ENCODE measurements around the gene NRP1.
"Not testable (repeated sequence)": the region's sequence is repeated elsewhere in the genome, so short reads cannot be mapped to it uniquely, and the experiment has no call there.

The NRP1 gene

DNA sequence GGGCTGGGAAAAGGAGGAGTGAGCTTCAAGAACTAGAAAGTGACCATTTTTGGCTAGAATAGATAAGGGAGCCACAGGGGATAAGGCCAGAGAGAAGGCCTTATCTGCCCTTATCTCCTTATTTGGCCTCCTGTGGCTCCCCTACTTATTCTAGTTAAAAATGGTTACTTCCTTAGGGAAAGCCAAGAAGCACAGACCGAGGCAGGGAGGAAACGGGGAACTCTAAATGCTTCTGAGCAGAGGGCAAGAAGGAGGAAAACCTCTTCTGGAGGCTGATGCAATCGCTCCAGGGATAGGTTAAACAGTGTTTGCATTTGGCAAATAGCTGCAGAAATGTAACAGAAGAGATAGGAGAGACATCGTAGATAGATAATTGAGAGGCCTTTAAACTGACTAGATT lies 18.6 kb downstream of the NRP1 start:
- DNase-seq, result peak; percentile 44

DNA sequence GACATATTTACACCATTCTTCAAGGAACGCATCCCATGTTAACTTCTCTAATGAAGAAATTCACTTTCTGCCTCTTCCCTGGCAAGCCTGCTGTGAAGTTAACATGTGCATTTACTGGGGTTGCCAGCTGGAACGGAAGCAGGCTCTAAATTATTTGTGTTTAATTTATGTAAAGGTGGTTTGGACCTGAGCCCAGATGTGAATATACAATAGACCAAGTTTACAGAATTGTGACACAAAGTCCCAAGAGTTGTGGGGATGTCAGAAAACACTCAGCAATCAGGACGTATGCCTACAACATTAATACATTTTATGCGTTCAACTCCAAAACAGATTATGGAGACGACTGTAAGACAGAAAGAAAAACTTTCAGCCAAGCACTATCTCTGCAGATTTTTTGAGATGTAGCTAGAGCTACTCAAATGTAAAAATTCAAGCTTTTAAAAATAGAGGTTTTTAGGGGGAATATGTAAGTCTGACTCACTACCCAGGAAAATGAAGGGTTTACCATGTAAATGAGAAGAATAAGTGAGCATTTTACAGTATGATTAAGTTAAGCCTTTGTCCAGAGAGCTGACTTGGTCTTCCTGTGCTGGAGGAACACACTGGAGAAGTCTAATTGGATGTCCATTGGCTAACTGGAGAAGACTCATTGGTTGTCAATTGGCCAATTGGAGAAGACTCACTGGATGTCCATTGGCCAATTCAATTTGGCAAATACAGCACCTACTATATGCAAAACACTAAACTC lies 19.5 kb downstream of the NRP1 start:
- DNase-seq, result no peak

DNA sequence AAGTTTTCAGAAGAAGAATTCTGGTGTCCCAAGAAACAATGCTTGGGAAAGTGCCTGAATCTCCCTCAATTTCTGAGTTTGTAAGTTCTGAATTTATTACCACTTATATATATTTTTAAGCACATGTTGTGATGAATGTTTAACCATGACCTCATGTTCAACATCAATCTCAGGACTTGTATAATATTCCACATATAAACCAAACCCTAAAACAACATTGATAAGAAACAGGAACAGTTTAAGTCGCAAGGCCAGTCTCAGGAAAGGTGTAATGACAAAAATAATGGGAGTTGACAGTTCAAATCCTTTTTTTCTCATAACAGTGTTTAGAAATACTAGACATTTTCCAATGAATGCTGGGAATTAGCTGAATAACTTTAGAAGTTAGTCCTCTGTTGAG lies 22.8 kb downstream of the NRP1 start:
- no peak for DNase-seq

DNA sequence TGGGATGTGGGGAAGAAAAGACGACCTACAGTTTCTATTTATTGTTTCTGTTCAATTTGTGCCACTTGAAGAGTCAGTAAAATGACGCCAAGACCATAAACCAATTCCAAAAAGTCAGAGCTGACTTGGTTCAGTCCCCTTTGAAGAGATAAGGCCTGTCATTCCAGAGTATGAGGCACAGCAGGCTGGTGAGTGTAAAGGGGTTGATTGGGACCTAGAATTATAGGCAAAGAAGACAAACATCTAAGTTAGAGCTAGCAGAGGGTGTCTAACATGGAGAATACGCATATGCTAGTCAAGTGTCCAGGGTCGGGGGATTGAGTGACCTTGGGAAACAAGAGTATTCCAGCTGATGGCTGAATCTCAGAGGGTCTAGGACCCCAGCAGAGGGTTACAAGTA lies 23.6 kb downstream of the NRP1 start:
- no peak for DNase-seq

GRCh38 chr10:33309406-33309805 lies 25.1 kb downstream of the NRP1 start:
- no peak for DNase-seq

DNA sequence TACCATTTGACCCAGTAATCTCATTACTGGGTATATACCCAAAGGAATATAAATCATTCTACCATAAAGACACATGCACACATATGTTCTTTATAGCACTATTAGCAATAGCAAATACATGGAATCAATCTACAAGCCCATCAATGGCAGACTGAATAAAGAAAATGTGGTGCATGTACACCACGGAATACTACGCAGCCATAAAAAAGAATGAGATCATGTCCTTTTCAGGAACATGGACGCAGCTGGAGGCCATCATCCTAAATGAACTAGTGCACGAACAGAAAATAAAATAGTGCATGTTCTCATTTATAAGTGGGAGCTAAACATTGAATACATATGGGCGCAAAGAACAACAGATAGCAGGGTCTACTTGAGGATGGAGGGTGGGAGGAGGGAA lies 26.6 kb downstream of the NRP1 start:
- no peak for DNase-seq

GRCh38 chr10:33306701-33307519 lies 27.6 kb downstream of the NRP1 start:
- DNase-seq, result no peak

GRCh38 chr10:33306126-33306525 lies 28.3 kb downstream of the NRP1 start:
- DNase-seq, result no peak

- no peak for DNase-seq
These were observed 29.8 kb downstream of the NRP1 start for GRCh38 chr10:33304423-33305225.

- no peak for DNase-seq
These were observed 30.5 kb downstream of the NRP1 start for GRCh38 chr10:33303988-33304387.

GRCh38 chr10:33302208-33302829 lies 32.1 kb downstream of the NRP1 start:
- DNase-seq, result no peak

GRCh38 chr10:33301097-33301789 lies 33.2 kb downstream of the NRP1 start:
- DNase-seq, result no peak

GRCh38 chr10:33300544-33300943 lies 33.9 kb downstream of the NRP1 start:
- not testable (repeated sequence) for DNase-seq

- no peak for DNase-seq
These were observed 35.6 kb downstream of the NRP1 start for GRCh38 chr10:33298893-33299292.

DNA sequence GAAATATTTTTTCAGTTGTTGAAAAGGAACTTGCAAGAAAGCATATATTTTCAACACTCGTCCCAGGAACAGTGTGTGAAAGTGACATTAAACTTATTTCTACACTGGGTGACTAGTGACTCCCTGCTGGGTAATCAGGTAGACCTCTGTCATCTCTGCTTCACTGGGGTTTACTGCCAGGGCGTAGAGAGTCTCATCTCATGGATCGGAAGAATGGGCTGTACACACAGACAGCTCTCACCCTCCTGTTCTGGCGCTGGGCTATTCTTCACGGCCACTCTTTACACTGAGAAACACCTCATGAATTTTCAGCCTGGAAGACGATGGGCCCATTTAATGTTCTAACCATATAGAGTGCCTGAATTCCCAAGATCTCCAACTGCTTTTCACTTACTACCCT lies 36.4 kb downstream of the NRP1 start:
- no peak for DNase-seq

GRCh38 chr10:33295851-33296250 lies 38.6 kb downstream of the NRP1 start:
- no peak for DNase-seq

- no peak for DNase-seq
These were observed 40.8 kb downstream of the NRP1 start for GRCh38 chr10:33293531-33294170.

DNA sequence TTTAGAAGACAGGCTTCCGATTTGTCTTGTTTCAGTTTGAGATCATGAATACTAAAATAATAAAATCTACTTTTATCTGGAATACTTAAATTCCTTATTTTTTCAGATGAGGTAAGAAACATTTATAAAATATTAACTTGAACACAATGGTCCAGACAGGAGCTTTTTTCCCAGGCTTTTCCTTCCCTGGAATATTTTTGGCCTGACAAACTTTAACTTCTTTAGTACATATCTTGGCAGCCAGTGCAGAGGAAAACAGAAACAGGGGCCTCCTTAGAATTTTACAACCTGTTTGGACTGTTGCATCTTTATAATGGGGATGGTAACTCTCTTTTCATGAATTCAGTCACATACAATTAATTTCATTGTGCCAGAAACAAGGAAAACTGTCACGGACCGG lies 41.4 kb downstream of the NRP1 start:
- no peak for DNase-seq

DNA sequence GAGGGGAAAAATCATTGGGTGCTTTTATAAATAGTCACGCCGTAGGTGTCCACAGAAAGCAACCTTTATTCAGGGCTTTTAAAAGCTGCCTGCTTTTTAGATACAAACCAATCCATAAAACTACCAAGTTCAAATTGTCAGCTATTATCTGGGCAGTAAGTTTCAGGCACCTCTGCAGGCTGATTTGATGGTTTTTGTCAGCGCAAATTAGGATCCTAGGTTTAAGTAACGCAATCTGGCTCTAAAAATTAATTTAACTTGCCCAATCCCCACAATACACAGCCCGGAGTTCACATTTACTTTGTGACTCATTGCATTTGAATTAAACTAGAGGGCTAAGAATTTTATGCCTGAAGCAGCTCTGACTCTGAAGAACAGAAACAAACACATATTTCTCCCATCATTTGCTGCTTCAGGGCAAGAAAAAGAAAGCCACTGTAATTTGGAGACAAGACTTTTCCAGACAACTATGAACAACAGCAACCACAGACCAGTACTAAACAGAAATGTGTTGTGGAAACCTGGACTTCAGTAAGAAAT lies 43.3 kb downstream of the NRP1 start:
- DNase-seq, result no peak

GRCh38 chr10:33290321-33291052 lies 44.0 kb downstream of the NRP1 start:
- DNase-seq, result no peak

GRCh38 chr10:33289776-33290175 lies 44.7 kb downstream of the NRP1 start:
- no peak for DNase-seq
